Glomerular visceral epithelial cell (primary cell): ENCODE measurements around the gene RBKS.
"Not testable (repeated sequence)": the region's sequence is repeated elsewhere in the genome, so short reads cannot be mapped to it uniquely, and the experiment has no call there.

Experiments
- DNase-seq: peaks from one replicate; pipeline ENCODE4 v3.0.0-alpha.2; 2016; ENCODE audit errors: extremely low spot score

The RBKS gene

GRCh38 chr2:27798948-27799645, 91.1 kb downstream of the RBKS start:
- peak; percentile 100 for DNase-seq

- DNase-seq: no peak
Measured at GRCh38 chr2:27798486-27798885, 91.7 kb downstream of the RBKS start.

DNA sequence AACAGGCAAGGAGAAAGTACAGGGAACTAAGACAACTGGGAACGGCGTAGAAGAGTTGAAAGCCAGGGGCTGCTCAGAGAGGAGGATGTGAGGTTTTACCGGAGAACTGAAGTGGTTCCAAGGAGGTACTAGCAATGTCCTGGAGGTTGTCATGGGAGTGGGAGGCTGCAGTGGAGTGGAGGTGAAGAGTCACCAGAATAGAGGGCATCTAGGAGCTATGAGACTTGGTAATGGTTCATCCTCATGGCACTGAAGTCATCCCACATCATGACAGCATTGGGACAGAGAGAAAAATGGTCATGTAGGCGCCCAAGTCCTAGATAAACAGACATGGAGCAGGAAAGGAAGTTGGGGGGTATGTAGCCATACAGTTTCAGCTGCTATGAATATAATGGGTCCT, 92.3 kb downstream of the RBKS start:
- no peak for DNase-seq

- DNase-seq: no peak
Measured at GRCh38 chr2:27796791-27797765, 93.1 kb downstream of the RBKS start.

DNA sequence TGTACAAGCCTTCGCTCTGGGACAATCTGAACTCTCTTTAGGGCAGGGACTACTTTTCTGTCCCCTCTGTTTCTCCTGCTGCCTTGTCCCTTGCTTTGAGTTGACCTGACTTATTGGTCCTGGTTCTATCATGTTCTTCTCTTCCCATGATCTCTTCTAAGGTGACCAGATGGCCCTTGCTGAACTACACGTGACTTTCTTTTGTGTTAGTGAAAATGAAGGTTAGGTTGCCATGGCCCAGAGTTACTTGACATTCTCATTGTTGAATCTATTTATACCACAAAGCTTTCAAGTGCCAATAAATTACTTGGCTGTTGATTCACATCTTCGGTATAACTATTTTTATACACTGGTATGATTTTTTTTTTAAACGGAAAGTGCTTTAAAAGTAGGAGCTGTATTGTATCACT, 94.3 kb downstream of the RBKS start:
- DNase-seq: no peak

DNA sequence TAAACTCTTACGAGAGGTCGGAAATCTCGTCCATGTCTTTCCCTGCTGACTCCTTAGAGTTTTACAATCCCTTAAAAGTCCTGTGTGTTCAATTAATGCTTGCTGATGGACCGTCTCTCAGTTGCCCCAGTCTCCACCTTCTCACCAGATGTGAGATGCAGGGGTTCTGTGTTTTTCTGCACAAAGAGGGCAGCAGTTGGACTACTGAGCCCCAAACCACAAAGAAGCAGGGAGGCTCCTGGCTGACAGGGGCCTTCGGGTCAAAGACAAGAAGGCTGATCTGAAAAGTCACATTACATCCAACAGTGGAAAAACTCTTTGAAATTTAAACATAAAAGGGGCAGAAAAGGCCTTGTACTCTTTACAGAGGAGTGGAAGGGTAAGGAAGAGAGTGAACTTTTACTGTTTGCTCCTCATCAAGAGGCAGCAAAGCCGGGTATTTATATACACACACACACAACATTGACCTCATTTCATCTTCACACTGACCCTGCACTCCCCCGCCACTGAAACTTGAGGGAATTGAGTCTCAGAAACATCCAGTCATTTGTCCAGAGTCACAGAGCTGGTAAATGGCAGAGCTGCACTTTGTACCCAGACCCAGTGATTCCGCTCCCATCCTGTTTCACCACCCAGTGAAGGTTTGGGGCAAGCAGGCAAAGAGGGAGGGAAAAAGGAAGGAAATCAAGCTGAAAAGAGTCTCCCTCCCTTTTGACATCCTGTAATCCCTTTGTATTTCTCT, 94.9 kb downstream of the RBKS start:
- no peak for DNase-seq

- no peak for DNase-seq
Measured at GRCh38 chr2:27792759-27793158, 97.4 kb downstream of the RBKS start.

DNA sequence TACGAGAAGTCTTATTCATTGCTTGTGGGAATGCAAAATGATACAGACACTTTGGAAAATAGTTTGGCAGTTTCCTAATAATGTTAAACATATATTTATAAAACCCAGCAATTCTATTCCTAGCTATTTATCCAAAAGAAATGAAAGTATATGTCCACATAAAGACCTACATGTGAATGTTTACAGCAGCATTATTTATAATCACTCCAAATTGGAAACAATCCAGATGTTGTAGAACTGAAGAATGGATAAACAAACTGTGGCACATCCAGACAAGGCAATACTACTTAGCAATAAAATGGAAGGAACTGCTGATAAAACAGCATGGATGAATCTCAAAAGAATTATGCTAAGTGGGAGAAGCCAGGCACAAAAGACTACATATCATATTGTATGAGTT, 99.4 kb downstream of the RBKS start:
- no peak for DNase-seq

DNA sequence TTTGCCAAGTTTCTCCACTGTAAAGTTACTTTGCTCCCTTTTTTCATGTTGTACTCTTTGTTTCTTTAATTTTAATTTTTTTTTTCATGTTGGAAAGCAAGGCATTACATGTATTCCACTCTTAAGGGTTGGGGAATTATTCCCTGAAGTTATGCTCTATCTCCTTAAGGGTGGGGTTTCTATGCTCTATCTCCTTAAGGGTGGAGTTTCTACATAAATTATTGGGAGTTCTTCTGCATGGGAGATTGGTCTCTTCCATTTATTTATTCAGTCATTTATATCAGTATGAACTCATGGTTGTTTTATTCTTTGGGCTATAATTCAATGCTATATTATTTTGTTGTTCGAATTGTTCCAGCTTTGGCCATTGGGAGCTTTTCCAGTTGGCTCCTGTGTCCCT, 107.5 kb downstream of the RBKS start:
- no peak for DNase-seq

DNA sequence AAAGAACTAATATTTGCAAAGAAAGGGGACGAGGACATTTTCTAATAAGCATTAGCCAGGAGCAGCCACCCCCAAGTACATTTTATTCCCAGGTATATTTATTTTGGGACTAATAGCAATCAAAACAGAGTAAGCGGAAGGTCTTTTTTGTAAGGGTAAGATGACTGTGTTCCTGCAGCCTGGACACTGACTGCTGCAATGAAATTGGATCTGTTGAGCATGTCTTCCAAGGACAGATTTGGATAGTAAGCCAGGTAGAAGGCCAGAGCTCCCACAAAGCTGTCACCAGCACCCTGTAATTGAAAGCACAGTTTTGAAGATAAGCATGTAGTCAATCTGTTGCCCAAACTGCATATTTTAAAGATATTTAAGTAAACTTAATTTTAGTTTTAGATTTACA, 108.7 kb downstream of the RBKS start:
- no peak for DNase-seq

DNA sequence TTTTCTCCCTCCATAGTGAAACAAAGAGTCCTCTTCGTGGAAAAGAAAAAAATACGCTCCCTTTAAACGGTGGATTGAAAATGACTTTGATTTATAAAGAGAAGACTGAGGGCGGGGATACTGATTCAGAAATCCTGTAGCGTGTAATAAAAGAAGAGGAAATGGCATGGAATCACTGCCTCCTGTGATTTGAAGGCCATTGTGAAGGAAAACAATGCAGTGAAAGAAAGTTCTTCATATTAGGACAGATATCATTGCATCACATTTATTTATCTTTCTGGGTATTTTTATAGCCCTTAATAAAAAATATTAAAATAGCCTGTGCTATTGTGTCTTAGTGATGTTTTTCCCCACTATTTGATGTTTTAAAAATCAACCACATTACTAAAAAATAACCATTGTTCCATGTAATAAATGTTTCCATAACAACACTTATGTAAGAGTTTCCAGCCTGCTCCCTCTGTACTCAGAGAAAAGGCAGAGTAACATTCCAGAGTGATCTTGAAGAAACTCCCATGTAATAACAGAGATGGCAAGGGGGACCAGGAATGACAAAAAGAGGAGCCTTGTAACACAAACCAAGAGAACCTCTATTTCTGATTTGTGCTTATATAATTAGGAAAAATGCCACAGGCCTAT, 110.7 kb downstream of the RBKS start:
- no peak for DNase-seq

DNA sequence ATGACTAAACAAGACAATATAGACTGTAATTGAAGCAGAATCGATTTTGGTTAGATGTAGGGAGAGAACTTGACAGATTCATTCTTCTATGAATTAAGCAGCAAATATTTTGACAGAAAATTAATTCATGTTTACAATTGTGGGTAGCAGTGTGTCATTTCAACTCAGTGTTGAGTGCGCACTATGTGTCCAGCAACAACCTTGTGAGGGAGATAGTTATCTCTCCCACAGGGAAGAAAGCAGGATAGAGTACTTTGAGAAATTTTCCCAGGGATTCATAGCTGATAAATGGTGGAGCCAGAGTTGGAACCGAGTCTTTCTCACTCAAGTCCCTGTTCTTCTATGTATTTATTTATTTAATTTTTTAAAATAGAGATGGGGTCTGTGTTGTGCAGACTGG, 113.5 kb downstream of the RBKS start:
- DNase-seq: no peak

- peak; percentile 60 for DNase-seq
Measured at GRCh38 chr2:27776097-27776496, 114.1 kb downstream of the RBKS start.

GRCh38 chr2:27773959-27774358, 116.2 kb downstream of the RBKS start:
- peak; percentile 55 for DNase-seq

DNA sequence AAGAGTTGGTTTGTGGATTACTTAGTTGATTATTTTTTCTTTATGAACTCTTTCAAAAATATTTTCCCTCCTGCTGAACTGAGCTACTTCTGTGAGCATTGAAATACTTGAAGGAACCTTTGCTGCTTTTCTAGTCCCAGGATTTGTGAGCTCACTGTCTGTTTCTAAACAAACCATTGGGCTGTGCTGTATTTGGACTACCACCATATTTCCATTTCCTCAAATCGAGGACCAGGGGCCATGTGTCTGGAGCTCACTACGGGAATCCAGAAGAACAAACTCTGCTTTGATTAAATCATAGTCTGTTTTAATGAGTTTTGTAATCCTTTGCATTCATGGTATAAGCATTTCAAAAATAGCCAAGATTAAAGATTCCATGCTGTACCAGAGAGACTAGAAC, 117.4 kb downstream of the RBKS start:
- no peak for DNase-seq

DNA sequence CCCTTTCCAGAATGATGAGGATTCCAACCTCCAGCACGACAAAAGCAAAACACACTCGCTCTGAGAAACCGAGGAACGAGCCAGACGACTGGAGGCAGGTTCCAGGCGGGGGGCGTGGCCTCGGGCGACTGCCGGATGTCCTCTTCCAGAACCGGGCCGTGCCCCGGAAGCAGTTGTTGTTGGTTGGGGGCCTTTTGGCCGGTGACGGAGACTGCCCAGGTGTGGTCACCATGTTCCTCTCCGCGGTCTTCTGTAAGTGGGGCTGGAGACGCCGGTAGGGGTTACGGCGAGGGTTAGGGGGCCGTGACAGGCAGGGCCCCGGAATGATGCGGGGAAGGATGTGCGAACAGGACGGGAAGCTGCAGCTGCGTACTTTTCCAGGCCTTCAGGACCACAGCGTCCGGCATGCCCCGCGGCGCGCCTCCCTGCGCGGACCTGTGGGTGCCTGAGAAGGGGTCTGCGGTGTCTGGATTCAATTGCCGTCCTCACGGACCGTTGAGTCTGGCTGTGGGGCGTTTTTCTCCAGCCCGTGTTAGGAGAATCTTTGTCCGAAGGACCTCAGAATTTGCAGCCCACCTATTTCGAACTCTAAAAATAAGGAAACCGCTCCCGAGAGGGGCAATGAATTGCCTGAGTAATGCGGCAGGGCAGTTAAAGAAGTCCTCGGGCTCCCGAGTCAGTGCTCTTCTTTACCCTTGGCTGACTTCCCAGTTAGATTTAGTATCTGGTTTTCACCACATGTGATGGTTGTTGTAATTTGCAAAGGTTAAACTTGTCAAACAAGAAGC, 118.4 kb downstream of the RBKS start, which contains the start of gene MRPL33:
TSS of gene MRPL33 (plus strand) at position 172 of the 788 bp plus-strand sequence. CDS start at position 231, 59 bp downstream.
- DNase-seq: peak; percentile 91

DNA sequence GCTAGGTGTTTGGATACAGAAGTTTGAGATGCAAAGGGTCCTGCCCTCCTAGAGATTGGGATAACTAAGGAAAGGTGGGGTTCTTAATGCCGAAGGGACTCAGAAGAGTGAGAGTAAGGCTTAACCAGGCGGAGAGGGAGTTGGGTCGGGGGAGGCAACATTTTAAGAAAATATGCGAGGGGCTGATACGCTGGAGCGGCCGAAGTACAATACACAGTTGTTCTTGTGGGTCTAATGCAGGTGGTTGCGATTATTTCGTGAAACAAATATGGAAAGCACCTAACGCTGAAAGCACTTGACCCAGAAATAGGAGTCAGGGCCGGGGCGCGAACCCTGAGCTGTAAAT, 119.0 kb downstream of the RBKS start:
- DNase-seq: no peak

DNA sequence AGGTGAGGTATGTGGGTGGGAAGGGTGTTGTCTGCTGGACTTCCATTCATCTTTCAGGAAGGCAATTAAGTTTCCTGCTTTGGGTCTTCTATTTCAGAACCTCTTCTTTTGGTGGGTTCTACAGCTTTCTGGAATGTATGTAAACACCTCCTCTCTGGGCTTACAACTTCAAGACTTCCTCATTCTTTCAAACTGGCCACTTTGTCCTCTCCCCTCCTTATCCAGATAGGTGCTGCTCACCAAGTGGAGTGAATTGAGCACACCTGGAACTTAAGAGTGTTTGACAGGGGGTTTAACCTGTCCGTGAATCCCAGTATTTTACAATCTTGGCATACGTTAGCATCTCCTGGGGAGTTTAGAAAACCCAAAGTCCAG, 123.9 kb downstream of the RBKS start:
- DNase-seq: no peak

GRCh38 chr2:27765621-27766286, 124.4 kb downstream of the RBKS start:
- DNase-seq: peak; percentile 71

DNA sequence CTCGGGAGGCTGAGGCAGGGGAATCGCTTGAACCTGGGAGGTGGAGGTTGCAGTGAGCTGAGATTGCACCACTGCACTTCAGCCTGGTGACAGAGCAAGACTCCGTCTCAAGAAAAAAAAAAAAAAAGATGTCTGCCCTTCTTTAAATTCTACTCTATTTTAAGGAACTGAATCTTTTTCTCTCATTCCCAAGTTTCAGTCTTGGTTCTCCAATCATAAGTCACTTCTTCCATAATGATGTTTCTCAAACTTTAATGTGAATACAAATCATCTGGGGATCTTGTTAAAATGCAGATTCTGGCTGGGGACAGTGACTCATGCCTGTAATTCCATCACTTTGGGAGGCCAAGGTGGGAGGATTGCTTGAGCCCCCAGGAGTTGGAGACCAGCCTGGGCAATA, 125.7 kb downstream of the RBKS start:
- not testable (repeated sequence) for DNase-seq

DNA sequence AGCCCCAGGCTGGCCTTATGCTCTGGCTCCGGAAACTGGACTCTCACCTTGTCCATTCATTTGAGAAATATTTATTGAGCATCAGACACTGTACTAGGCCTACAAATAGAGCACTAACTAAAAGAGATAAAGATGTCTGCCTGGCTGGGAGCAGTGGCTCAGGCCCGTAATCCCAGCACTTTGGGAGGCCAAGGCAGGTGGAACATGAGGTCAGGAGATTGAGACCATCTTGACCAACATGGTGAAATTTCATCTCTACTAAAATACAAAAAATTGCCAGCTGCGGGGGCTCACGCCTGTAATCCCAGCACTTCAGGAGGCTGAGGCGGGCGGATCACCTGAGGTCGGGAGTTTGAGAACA, 126.3 kb downstream of the RBKS start:
- DNase-seq: no peak
